GM19467 (cell line): Measurements from ENCODE around the gene DNAH14.
"Not testable (repeated sequence)": the region's sequence is repeated elsewhere in the genome, so short reads cannot be mapped to it uniquely, and the experiment has no call there.

Source experiments
- ATAC-seq: cut with Tn5 transposase; IDR thresholded peaks from one replicate; pipeline ENCODE4 v1.9.1; 2021; ENCODE audit warnings: mild to moderate bottlenecking, moderate library complexity; ENCODE audit not compliant: unreplicated experiment

The DNAH14 gene

DNA sequence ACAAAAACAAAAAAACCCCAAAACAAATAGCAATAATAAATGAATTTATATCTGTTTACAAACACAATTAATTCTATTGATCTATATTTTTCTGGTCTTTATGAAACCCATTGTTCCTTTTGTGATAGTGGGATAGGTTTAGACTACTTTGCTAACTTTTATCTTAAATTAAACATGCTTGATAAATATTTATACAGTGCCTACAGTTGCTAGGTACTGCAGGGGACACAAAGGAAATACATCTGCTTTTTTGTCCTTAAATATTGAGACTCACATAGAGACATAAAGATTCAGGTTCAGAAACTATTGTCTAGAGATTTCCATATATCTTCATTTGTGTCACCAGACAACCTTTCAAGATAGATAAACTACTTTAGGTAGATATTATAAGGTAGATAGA lies 8.5 kb upstream of the DNAH14 start:
- ATAC-seq, result no peak

DNA sequence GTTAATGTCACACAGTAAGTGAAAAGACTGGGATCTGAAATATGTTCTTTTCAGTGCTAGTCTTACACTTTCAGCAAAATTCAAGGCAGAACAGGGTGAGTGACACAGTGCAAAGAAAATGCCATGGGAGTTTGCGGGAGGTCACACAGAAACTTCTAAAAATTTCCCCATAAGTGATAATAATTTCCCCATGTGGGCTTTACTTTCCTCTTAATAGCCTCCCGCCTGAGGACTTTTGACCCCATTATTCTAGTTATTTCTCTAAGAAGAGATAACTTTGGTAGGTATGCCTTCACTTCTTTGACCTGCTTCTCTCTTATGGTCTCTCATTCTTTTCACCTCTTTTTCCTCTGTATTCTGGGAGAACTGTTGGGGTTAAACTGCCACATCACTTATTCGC lies 8.1 kb upstream of the DNAH14 start:
- no peak for ATAC-seq

DNA sequence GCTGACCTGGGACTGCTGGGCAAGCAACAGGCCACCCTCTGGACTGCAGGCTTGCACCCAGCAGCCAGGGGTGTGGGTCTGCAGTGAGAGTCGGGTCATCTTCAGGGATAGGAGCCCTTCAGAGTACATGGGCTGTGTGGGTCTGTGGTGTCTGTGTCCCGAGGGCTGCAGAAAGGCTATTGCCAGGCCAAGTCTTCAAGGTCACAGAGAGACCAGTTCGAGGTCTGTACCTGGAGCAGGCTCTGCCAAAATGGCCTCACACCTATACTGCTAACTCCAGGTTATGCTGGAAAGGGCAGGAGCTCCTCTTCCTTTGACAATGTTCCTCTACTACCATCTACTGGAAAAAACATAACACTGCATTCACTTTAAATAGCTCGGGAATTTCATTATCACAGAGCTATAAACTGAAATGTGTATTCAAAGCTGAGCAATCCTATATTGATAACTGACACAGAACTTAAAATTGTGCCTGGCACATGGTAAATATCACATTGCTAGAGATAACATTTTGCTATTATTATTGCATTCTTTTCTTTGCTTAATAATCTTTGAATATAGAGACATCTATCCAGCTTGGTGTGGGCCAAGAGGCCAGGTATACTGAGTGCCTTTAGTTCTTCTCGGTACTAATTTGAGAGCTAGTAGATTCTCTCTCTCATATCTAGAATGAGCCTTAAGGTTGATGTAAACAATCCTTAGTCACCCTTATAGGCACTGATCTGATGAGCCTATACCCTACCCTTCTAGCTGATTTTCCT lies 6.9 kb upstream of the DNAH14 start:
- ATAC-seq, result peak; percentile 58

DNA sequence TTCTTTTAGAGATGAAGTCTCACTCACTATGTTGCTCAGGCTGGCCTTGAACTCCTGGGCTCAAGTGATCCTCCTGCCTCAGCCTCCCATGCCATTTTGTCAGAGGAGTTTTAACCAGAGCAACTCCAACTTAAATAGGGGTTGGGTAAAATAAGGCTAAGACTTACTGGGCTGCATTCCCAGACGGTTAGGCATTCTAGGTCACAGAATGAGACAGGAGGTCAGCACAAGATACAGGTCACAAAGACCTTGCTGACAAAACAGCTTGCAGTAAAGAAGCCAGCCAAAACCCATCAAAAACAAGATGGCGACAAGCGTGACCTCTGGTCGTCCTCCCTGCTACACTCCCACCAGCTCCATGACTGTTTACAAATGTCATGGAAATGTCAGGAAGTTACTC lies 5.7 kb upstream of the DNAH14 start:
- no peak for ATAC-seq

DNA sequence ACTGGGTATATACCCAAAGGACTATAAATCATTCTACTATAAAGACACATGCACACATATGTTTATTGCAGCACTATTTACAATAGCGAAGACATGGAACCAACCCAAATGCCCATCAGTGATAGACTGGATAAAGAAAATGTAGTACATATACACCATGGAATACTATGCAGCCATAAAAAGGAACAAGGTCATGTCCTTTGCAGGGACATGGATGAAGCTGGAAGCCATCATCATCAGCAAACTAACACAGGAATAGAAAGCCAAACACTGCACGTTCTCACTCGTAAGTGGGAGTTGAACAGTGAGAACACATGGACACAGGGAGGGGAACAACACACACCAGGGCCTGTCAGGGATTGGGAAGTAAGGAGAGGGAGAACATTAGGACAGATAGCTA lies 1.8 kb upstream of the DNAH14 start:
- not testable (repeated sequence) for ATAC-seq

DNA sequence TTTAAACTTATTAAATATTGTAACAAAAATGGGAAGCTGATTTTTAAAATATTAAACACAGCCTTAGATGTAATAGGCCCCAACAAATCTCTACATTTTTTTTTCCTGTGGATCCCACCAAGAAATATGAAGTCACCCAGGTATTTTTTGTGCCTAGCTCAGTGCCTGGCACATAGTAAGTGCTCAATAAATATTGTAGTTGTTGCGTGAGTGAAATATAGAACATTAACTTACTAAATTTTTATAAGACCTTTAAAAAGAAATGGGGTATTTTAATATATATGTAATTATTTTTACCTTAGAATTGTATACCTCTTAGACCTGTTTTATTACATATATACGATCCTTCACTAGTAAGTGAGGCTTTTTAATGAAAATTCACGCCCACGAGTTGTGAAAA lies 569 bp upstream of the DNAH14 start:
- ATAC-seq, result no peak

DNA sequence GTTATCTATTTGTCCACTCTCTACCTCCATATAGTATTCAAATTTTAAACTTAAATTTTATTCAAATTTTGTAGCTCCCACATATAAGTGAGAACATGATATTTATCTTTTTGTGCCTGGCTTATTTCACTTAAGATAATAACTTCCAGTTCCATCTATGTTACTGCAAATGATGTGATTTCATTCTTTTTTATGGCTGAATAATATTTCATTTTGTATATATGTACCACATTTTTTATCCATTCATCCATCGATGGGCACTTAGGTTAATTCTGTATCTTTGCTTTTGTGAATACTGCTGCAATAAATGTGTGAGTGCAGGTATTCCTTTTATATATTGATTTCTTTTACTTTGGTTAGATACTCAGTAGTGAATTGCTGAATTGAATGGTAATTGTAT lies 2.1 kb downstream of the DNAH14 start:
- ATAC-seq, result no peak

DNA sequence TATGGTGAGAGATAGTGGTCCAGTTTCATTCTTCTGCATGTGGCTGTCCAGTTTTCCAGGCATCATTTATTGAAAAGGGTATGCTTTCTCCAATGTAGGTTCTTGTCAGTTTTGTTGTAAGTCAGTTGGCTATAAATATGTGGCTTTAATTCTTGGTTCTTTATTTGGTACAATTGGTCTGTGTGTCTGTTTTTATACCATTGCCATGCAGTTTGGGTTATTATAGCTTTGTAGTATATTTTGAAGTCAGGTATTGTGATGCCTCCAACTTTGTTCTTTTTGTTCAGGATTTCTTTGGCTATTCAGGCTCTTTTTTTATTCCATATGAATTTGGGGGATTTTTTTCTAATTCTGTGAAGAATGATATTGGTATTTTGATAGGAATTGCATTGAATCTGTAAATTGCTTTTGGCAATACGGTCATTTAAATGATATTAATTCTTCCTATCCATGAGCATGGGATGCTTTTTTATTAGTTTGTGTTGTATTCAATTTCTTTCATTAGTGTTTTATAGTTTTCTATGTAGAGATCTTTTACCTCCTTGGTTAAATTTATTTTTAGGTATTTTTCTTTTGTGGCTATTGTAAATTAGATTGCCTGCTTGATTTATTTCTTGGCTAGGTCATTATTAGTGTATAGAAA lies 3.3 kb downstream of the DNAH14 start:
- ATAC-seq, result no peak

DNA sequence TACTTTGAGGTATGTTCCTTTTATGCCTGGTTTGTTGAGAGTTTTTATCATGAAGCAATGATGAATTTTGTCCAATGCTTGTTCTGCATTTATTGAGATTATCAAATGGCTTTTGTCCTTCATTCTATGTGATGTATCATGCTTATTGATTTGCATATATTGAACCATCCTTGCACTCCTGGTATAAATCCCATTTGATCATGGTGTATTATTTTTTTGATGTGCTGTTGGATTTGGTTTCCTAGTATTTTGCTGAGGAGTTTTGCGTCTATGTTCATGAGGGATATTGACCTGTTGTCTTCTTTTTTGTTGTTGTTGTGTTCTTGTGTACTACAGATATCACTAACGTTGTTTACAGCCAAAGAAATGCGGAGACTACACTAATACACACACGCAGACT lies 4.1 kb downstream of the DNAH14 start:
- no peak for ATAC-seq

DNA sequence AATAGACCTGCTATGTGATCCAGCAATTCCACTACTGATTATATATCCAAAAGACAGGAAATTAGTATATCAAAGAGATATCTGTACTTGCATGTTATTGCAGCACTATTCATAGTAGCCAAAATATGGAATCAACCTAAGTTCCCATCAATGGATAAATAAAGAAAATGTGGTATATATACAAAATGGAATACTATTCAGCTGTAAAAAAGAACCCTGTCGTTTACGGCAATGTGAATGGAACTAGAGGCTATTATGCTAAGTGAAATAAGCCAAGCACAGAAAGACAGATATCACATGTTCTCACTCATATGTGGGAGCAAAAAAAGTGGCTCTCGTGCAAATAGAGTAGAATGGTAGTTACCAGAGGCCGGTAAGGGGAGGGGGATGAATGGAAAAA lies 9.2 kb downstream of the DNAH14 start:
- no peak for ATAC-seq

DNA sequence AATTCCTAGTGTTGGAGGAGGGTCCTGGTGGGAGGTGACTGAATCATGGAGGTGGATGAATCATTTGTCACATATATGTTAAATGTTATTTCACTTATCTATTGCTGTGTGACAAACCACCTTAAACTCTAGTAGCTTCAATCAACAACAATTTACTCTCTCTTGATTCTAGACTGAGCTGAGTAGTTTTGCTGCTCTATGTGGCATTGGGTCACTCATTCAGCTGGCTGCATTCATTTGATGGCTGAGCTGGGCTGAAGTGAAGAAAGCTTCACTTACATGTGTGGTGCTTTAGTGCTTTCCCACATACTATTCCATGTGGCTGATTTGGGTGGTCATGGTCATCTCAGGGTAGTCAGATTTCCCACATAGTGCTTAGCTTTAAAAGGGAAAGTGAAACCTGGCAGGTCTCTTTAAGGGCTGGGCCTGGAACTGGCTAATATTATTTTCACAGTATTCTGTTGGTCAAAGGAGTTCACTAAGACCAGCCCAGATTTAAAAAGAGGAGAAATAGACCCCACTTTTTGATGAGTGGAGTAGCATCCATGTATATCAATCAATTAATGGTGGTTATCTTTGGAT lies 10.5 kb downstream of the DNAH14 start:
- no peak for ATAC-seq

DNA sequence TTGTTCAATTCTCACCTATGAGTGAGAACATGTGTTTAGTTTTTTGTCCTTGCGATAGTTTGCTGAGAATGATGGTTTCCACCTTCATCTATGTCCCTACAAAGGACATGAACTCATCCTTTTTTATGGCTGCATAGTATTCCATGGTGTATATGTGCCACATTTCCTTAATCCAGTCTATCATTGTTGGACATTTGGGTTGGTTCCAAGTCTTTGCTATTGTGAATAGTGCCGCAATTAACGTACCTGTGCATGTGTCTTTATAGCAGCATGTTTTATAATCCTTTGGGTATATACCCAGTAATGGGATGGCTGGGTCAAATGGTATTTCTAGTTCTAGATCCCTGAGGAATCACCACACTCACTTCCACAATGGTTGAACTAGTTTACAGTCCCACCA lies 11.3 kb downstream of the DNAH14 start:
- not testable (repeated sequence) for ATAC-seq

DNA sequence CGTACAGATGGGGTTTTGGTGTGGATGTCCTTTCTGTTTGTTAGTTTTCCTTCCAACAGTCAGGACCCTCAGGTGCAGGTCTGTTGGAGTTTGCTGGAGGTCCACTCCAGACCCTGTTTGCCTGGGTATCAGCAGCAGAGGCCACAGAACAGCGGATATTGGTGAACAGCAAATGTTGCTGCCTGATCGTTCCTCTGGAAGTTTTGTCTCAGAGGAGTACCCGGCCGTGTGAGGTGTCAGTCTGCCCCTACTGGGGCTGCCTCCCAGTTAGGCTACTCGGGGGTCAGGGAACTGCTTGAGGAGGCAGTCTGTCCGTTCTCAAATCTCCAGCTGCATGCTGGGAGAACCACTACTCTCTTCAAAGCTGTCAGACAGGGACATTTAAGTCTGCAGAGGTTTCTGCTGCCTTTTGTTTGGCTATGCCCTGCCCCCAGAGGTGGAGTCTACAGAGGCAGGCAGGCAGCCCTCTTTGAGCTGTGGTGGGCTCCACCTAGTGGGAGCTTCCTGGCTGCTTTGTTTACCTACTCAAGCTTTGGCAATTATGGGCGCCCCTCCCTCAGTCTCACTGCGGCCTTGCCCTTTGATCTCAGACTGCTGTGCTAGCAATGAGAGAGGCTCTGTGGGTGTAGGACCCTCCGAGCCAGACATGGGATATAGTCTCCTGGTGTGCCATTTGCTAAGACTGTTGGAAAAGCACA lies 16.3 kb downstream of the DNAH14 start:
- ATAC-seq, result not testable (repeated sequence)

DNA sequence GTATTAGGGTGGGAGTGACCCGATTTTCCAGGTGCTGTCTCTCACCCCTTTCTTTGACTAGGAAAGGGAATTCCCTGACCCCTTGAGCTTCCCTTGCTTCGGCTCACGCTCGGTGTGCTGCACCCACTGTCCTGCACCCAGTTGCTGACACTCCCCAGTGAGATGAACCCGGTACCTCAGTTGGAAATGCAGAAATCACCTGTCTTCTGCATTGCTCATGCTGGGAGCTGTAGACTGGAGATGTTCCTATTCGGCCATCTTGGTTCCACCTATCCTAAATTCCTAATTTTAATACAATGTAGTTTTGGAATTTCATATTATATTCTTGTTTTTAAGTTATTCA lies 16.8 kb downstream of the DNAH14 start:
- ATAC-seq, result not testable (repeated sequence)

DNA sequence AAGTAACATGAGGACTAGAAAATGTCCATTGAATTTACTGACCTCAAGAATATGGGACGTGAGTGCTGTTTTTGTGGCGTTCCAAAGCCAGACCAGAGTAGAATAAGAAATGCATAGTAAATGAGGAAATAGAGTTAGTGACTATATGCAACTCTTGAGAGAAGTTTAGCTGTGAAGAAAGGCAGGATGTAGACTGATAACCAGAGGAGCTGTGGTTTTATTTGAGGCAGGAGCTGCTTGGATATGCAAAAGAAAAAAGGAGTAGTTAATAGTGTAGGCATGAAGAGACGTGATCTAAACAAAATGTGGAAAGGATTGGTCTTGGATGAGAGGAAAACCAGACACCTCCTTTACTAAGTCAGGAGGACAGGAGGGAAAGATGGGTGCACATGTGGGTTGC lies 28.2 kb downstream of the DNAH14 start:
- ATAC-seq, result no peak

DNA sequence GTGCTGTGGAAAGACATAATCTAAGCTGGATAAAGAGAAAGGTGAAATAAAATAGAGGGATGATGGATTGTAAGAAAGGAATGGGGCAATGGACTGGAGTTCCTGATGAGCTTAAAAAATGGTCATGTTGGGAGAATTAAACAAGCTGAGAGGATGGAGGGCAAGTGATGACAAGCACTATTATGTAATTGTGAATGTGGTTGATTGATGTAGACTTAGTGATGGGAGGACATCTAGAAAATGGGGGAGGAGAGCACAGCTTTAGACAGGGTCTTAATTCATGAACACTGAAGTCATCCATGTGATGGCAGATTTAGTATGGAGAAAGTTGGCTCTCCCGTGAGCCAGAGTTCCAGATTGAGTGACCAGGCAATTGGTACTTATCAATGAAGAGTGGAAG lies 29.0 kb downstream of the DNAH14 start:
- ATAC-seq, result no peak

DNA sequence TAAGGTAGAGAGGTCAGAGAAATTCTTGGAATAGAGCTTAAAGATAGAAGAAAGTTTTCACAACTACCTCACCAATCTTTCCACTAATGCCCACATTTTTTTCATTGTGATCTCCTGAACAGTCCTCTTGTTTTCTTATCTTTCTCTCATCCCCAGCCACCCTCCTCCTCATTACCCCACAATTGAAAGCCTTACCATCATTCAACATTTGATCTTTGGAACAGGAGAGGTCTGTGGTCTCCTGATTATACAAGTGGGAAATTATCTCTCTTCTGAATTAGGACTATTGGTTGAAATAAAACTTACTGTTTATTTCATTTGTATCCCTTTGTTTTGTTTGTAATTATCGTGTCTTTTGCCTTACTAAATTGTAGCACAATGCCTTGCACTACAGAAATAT lies 29.6 kb downstream of the DNAH14 start:
- ATAC-seq, result no peak

DNA sequence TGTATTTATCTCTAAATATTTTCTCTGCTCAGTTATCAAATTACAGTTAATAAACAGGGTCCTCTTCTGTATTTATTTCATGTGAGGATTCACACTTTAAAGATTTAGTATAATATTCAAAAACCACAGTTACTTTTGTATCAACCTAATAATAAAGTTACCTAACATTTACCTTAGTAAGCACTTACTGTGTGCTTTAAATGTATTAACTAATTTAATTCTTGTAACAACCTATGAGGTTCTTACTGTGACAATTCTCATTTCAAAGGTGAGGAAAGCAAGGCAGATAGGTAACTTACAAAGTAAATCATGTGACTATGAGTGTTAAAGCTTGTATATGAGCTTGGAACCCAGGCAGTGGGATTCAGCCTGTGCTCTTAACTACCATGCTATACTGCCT lies 30.2 kb downstream of the DNAH14 start:
- ATAC-seq, result no peak

DNA sequence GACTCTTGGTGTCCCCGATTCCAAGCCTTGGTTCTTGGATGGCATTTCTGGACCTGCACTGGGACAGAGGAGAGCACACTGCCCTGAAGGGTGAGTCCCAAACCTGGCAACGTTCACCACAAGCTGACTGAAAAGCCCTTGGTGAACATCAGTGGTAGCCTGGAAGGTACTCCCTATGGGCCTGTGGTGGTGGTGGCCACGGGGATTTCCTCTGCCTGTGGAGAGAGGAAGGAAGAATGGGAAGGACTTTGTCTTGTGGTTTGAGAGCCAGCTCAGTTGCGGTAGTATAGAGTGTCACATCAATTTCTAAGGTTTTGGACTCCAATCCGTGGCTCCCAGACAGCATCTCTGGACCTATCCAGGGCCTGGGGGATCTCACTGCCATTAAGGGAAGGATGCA lies 50.7 kb downstream of the DNAH14 start:
- ATAC-seq, result no peak

DNA sequence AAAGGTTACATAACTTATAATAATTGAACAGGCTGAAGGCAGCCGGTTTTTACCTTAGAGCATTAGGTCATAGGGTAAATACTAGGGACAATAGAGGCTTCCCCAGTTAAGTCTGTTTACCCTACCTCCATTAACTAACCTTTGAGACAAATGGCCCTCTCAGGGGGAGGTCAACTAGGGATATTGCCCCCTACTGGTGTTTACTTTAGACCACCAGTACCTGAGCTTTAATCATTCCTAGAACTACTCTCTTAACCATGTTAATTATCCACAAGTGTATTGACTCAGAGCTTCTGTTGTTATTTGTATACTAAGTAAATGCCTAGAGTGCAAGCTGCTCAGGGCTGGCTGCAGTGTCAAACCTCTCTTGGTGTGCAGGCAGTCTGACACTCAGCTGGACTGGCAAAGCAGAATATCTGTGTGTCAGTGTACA lies 52.5 kb downstream of the DNAH14 start:
- ATAC-seq, result not testable (repeated sequence)

DNA sequence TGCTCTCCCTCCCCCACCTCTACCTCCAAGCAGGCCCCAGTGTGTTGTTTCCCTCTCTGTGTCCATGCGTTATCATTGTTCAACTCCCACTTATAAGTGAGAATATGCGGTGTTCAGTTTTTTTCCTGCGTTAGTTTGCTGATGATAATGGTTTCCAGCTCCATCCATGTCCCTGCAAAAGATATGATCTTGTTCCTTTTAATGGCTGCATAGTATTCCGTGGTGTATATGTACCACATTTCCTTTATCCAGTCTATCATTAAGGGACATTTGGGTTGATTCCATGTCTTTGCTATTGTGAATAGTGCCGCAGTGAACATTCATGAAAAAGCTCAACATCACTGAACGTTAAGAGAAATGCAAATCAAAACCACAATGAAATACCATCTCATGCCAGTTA lies 58.6 kb downstream of the DNAH14 start:
- ATAC-seq, result no peak

DNA sequence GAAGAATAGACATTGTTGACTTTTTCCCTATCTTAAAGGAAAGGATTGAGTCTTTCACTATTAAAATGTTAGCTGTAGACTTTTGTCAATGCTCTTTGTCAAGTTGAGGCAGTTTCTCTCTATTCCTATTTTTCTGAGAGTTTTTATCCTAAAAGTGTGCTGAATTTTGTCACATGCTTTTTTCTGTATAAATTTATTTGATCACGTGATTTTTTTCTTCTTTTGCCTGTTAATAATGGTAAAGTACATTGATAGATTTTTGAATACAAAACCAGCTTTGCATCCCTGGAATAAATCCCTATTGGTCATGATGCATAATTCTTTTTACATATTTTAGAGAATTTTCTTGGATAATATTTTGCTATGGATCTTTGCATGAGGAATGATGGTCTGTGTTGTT lies 60.1 kb downstream of the DNAH14 start:
- no peak for ATAC-seq
